Pons (tissue), 1 donor: ENCODE results near the gene KDM8.

Experiments used
- DNase-seq: peaks from one replicate; pipeline ENCODE4 v3.0.0-alpha.2; 2016; ENCODE audit warnings: low spot score

Gene KDM8

GRCh38 chr16:27269300-27270150, 66.2 kb downstream of the KDM8 start:
- no peak for DNase-seq

GRCh38 chr16:27270349-27270748, 67.0 kb downstream of the KDM8 start:
- DNase-seq, result no peak
